ENCODE results near the gene NCBP3. TPM values are rescaled to one million over a fixed set of nuclear protein-coding genes. Genes with fewer than 3 reads are reported as not detected.

Gene NCBP3
- total and polyA plus RNA-seq, 9 of the 15 experiments (the other 6 are each of a cell fraction or from before 2014, with no cell fraction given): 3.1 to 25.5 (median 20.5) TPM

DNA sequence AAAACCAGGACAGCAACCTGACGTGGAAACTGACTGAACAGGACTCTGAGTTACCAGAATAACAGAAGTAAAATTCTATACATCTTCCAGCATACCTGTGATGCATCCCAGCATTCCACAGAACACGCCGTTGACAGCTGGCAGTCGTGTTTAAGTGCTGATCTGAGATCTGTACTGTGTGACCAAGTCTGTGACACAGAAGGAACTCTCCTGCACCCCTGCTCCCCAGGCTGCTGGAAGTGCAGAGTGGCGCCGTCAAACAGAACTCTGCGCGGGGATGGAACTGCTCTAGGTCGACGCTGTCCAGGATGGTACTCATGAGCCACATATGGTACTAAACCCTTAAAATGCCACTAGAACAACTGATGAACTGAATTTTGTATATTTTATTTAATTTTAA, 44.3 kb downstream of the NCBP3 start:
- Histone ChIP-seq H3K27me3 (ENCODE audit: control insufficient read depth in 2 of 2, insufficient read depth in 2 of 2, low read length in 2 of 2) (no peaks in the 10 kb centered on the region), H3K4me1 (replicated peaks in 1 of 2; ENCODE audit: control insufficient read depth in 2 of 2, insufficient read depth in 2 of 2, low read length in 2 of 2) (peaks cover 0 to 2% of the 10 kb centered on the region in 2 experiments; a peak in 2 of 5 replicates), H4K20me1 (replicated peaks; ENCODE audit: control insufficient read depth, insufficient read depth, low read length) (no peaks in the 10 kb centered on the region), H3K9me3 (replicated peaks; ENCODE audit: control insufficient read depth, insufficient read depth, low read depth, low read length) (no peaks in the 10 kb centered on the region), H3K36me3 (ENCODE audit: control insufficient read depth, insufficient read depth, low read length) (peaks cover 1% of the 10 kb centered on the region; the same call in 1 of the 3 replicates), H2AFZ (ENCODE audit: low read depth, low read length) (no peak overlapping the region), H3K9ac (ENCODE audit: insufficient read depth in 1 of 2, low read depth in 2 of 2, low read length in 2 of 2) (no peak overlapping the region), H3K27ac (ENCODE audit: extremely low read depth, low read depth, low read length) (no peak overlapping the region), H3K4me2 (ENCODE audit: insufficient read depth, low read length) (no peak overlapping the region), H3K9me1 (ENCODE audit: control insufficient read depth, insufficient read depth, low read length) (no peaks in the 10 kb centered on the region), H3K79me2 (ENCODE audit: control insufficient read depth, insufficient read depth, low read length) (no peaks in the 10 kb centered on the region), H3K4me3 (no peak overlapping the region)
- DNase-seq (ENCODE audit: extremely low read depth in 1 of 4, low spot score in 3 of 4) (no peak), ATAC-seq (no peak), FAIRE-seq (no peak)
- no TSS peak for BruUV-seq (replicated peaks)
- in situ Hi-C loops (cut with MboI): no loop called here
- 85% methylated on average over 5 of the region's 10 CpGs for WGBS (ENCODE audit: insufficient coverage, low coverage, missing lambda C conversion rate)
- no peak for TF ChIP-seq POLR3G (IDR thresholded peaks at IDR 0.05; ENCODE audit: extremely low read depth, insufficient read length, insufficient replicate concordance)
- TF ChIP-seq PRMT5 (CRISPR knock-in tag; IDR thresholded peaks at IDR 0.05): no peak
- TF ChIP-seq CC2D1A (IDR thresholded peaks at IDR 0.05): no peak
- no peak for TF ChIP-seq FOXA1 (IDR thresholded peaks at IDR 0.05; ENCODE audit: borderline replicate concordance)
- TF ChIP-seq RBM17 (IDR thresholded peaks at IDR 0.05; ENCODE audit: borderline replicate concordance, low read depth, low read length): no peak
- no peak for TF ChIP-seq ZNF121 (CRISPR knock-in tag; conservative IDR thresholded peaks at IDR 0.05)
- TF ChIP-seq ZKSCAN1 (IDR thresholded peaks at IDR 0.05; ENCODE audit: low read depth, low read length): no peak
- TF ChIP-seq ZSCAN32 (CRISPR knock-in tag; IDR thresholded peaks at IDR 0.05): no peak
- TF ChIP-seq ZNF146 (CRISPR knock-in tag; IDR thresholded peaks at IDR 0.05; ENCODE audit: unreplicated experiment): no peak
- no peak for TF ChIP-seq ZC3H11A (IDR thresholded peaks at IDR 0.05; ENCODE audit: low read depth, low read length)
- ChIA-PET CTCF (ENCODE audit: low intra/inter-chr PET ratio) (no interaction called here), POLR2A (no interaction called here)
- intact Hi-C loops (cut with micrococcal nuclease): no loop called here
